Left hindlimb (tissue), 1 donor: ENCODE results near the gene ATP8B2.
"Not testable (repeated sequence)": the region's sequence is repeated elsewhere in the genome, so short reads cannot be mapped to it uniquely, and the experiment has no call there.

Source experiments
- DNase-seq: peaks from one replicate; pipeline ENCODE4 v3.0.0-alpha.2; 2018

Gene ATP8B2

GRCh38 chr1:154348429-154349076 is 23.2 kb downstream of the ATP8B2 start:
- DNase-seq, result no peak

GRCh38 chr1:154349121-154349520 is 23.8 kb downstream of the ATP8B2 start:
- no peak for DNase-seq

- DNase-seq, result no peak
Observed at GRCh38 chr1:154350383-154350782, 25.1 kb downstream of the ATP8B2 start.

GRCh38 chr1:154351363-154352068 is 26.2 kb downstream of the ATP8B2 start:
- DNase-seq, result no peak

GRCh38 chr1:154352245-154352580 is 26.9 kb downstream of the ATP8B2 start:
- DNase-seq, result no peak

GRCh38 chr1:154352581-154353459 is 27.5 kb downstream of the ATP8B2 start:
- DNase-seq, result peak; percentile 69

- DNase-seq, result no peak
Observed at GRCh38 chr1:154353460-154353904, 28.2 kb downstream of the ATP8B2 start.

- DNase-seq, result no peak
Observed at GRCh38 chr1:154353966-154354365, 28.6 kb downstream of the ATP8B2 start.

GRCh38 chr1:154358519-154358918 is 33.2 kb downstream of the ATP8B2 start:
- no peak for DNase-seq

- no peak for DNase-seq
Observed at GRCh38 chr1:154360288-154360687, 35.0 kb downstream of the ATP8B2 start.

- DNase-seq, result not testable (repeated sequence)
Observed at GRCh38 chr1:154360881-154361280, 35.6 kb downstream of the ATP8B2 start.

- DNase-seq, result no peak
Observed at GRCh38 chr1:154361357-154361756, 36.0 kb downstream of the ATP8B2 start.

GRCh38 chr1:154371436-154371835 is 46.1 kb downstream of the ATP8B2 start:
- no peak for DNase-seq

- not testable (repeated sequence) for DNase-seq
Observed at GRCh38 chr1:154373777-154374357, 48.5 kb downstream of the ATP8B2 start.

- no peak for DNase-seq
Observed at GRCh38 chr1:154379301-154379700, 54.0 kb downstream of the ATP8B2 start.

GRCh38 chr1:154384650-154385489 is 59.5 kb downstream of the ATP8B2 start:
- DNase-seq, result no peak

GRCh38 chr1:154386643-154387352 is 61.5 kb downstream of the ATP8B2 start:
- DNase-seq, result no peak

GRCh38 chr1:154391086-154391770 is 65.9 kb downstream of the ATP8B2 start:
- DNase-seq, result no peak

- DNase-seq, result no peak
Observed at GRCh38 chr1:154398141-154398540, 72.8 kb downstream of the ATP8B2 start.

GRCh38 chr1:154398678-154399077 is 73.4 kb downstream of the ATP8B2 start:
- no peak for DNase-seq

GRCh38 chr1:154400381-154400801 is 75.1 kb downstream of the ATP8B2 start:
- DNase-seq, result no peak
